ENCODE results near the gene LAMA3.
"Not testable (repeated sequence)": the region's sequence is repeated elsewhere in the genome, so short reads cannot be mapped to it uniquely, and the experiment has no call there.

The LAMA3 gene

GRCh38 chr18:23710068-23710527 lies 20.8 kb downstream of the LAMA3 start:
- Histone ChIP-seq H3K36me3 (ENCODE audit: control insufficient read depth, insufficient read depth, low read length) (no peaks in the 10 kb centered on the region), H3K4me1 (ENCODE audit: control insufficient read depth, insufficient read depth, low read length) (no peaks in the 10 kb centered on the region), H3K4me3 (ENCODE audit: low read depth, low read length) (no peak overlapping the region), H3K9me3 (ENCODE audit: control insufficient read depth, insufficient read depth, low read length) (no peaks in the 10 kb centered on the region), H3K27me3 (ENCODE audit: control insufficient read depth, insufficient read depth, low read length) (no peaks in the 10 kb centered on the region), H3K9ac (ENCODE audit: low read depth, low read length) (no peak overlapping the region), H3K27ac (ENCODE audit: low read depth, low read length) (no peak overlapping the region)

DNA sequence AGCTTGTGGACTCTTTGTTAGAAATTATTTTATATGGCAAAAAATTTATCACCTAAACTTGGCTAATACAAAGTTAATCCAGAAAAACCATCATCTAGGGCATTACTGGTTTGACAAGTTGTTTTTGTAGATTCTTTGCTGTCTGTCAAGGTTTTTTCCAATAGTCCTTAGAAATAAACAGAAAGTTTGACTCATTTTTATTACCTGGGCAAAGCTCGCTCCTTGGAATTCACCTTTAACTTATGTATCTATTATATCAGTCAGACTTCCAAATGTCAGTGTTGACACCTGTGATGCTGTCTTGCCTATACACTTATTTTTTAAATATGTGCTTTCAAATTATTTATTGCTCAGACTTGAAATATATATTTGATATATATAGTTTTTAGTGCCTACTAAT lies 21.7 kb downstream of the LAMA3 start:
- no peak overlapping the region for H3K27ac ChIP-seq (ENCODE audit: low read depth, low read length)
- no peaks in the 10 kb centered on the region for H3K36me3 ChIP-seq (ENCODE audit: control insufficient read depth, insufficient read depth, low read length)

DNA sequence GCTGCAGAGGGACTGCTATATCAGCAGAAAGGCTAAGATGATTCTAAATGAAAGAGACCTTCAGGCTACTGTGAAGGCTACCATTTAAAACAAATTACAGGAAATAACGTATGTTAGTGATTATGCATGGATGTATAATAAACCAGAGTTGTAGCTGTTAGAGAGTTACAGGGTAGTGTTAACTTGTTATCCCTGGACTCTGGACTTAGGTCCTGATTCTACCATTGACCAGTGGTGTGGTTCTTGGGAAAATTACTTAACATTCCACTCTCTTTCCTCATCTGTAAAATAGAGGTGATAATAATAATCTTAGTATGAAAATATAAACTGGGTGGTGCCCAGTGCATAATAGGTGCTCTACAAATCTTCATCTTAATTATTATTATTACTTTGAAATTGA lies 22.2 kb downstream of the LAMA3 start:
- no peak overlapping the region for H3K27ac ChIP-seq (ENCODE audit: low read depth, low read length)
- no peaks in the 10 kb centered on the region for H3K4me1 ChIP-seq (ENCODE audit: control insufficient read depth, insufficient read depth, low read length)
- H3K36me3 ChIP-seq (ENCODE audit: control insufficient read depth, insufficient read depth, low read length): no peaks in the 10 kb centered on the region
- no peak overlapping the region for H3K9ac ChIP-seq (ENCODE audit: low read depth, low read length)
- H3K4me3 ChIP-seq (ENCODE audit: low read depth, low read length): no peak overlapping the region
- H3K9me3 ChIP-seq (ENCODE audit: control insufficient read depth, insufficient read depth, low read length): no peaks in the 10 kb centered on the region
- no peaks in the 10 kb centered on the region for H3K27me3 ChIP-seq (ENCODE audit: control insufficient read depth, insufficient read depth, low read length)

More for the DNA sequence above, 21.7 kb downstream of the LAMA3 start:
- Histone ChIP-seq H3K9me3 (ENCODE audit: control insufficient read depth, insufficient read depth, low read length) (no peaks in the 10 kb centered on the region), H3K9ac (ENCODE audit: low read depth, low read length) (no peak overlapping the region), H3K4me1 (ENCODE audit: control insufficient read depth, insufficient read depth, low read length) (no peaks in the 10 kb centered on the region), H3K27me3 (ENCODE audit: control insufficient read depth, insufficient read depth, low read length) (no peaks in the 10 kb centered on the region), H3K4me3 (ENCODE audit: low read depth, low read length) (no peak overlapping the region)

GRCh38 chr18:23712445-23712844 lies 23.2 kb downstream of the LAMA3 start:
- Histone ChIP-seq H3K9ac (ENCODE audit: low read depth, low read length) (no peak overlapping the region), H3K27ac (ENCODE audit: low read depth, low read length) (no peak overlapping the region), H3K4me3 (ENCODE audit: low read depth, low read length) (no peak overlapping the region), H3K36me3 (ENCODE audit: control insufficient read depth, insufficient read depth, low read length) (no peaks in the 10 kb centered on the region), H3K4me1 (ENCODE audit: control insufficient read depth, insufficient read depth, low read length) (peaks cover 2% of the 10 kb centered on the region; the same call in 1 of the 2 replicates), H3K27me3 (ENCODE audit: control insufficient read depth, insufficient read depth, low read length) (no peaks in the 10 kb centered on the region), H3K9me3 (ENCODE audit: control insufficient read depth, insufficient read depth, low read length) (no peaks in the 10 kb centered on the region)

- H3K36me3 ChIP-seq (ENCODE audit: control insufficient read depth, insufficient read depth, low read length): no peaks in the 10 kb centered on the region
- no peak overlapping the region for H3K4me3 ChIP-seq (ENCODE audit: low read depth, low read length)
- peaks cover 2% of the 10 kb centered on the region; the same call in 1 of the 2 replicates for H3K4me1 ChIP-seq (ENCODE audit: control insufficient read depth, insufficient read depth, low read length)
- H3K27me3 ChIP-seq (ENCODE audit: control insufficient read depth, insufficient read depth, low read length): no peaks in the 10 kb centered on the region
- H3K27ac ChIP-seq (ENCODE audit: low read depth, low read length): no peak overlapping the region
- H3K9ac ChIP-seq (ENCODE audit: low read depth, low read length): no peak overlapping the region
- H3K9me3 ChIP-seq (ENCODE audit: control insufficient read depth, insufficient read depth, low read length): no peaks in the 10 kb centered on the region
Observed at GRCh38 chr18:23714576-23714975, 25.3 kb downstream of the LAMA3 start.

DNA sequence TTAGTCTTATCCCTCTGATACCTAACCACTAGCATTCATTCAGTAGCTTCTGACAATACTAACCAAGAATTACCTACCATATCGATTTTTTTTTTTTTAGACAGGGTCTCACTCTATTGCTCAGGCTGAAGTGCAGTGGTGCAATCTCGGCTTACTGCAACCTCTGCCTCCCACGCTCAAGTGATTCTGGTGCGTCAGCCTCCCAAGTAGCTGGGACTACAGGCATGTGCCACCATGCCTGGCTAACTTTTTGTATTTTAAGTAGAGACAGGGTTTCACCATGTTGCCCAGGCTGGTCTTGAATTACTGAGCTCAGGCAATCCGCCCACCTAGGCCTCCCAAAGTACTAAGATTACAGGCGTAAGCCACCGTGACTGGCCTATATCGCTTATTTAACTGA lies 26.8 kb downstream of the LAMA3 start:
- not testable (repeated sequence) for H3K9me3 ChIP-seq (ENCODE audit: control insufficient read depth, insufficient read depth, low read length)

GRCh38 chr18:23716516-23716915 lies 27.3 kb downstream of the LAMA3 start:
- H3K9ac ChIP-seq (ENCODE audit: low read depth, low read length): no peak overlapping the region
- H3K27me3 ChIP-seq (ENCODE audit: control insufficient read depth, insufficient read depth, low read length): no peaks in the 10 kb centered on the region
- no peaks in the 10 kb centered on the region for H3K36me3 ChIP-seq (ENCODE audit: control insufficient read depth, insufficient read depth, low read length)
- H3K27ac ChIP-seq (ENCODE audit: low read depth, low read length): peak overlapping the region; percentile 57
- no peak overlapping the region for H3K4me3 ChIP-seq (ENCODE audit: low read depth, low read length)
- H3K9me3 ChIP-seq (ENCODE audit: control insufficient read depth, insufficient read depth, low read length): no peaks in the 10 kb centered on the region
- H3K4me1 ChIP-seq (ENCODE audit: control insufficient read depth, insufficient read depth, low read length): peaks cover 7% of the 10 kb centered on the region; the same call in 1 of the 2 replicates

More for the DNA sequence above, 26.8 kb downstream of the LAMA3 start:
- H3K4me1 ChIP-seq (ENCODE audit: control insufficient read depth, insufficient read depth, low read length); H3K36me3 ChIP-seq (ENCODE audit: control insufficient read depth, insufficient read depth, low read length); H3K9ac ChIP-seq (ENCODE audit: low read depth, low read length); H3K4me3 ChIP-seq (ENCODE audit: low read depth, low read length); H3K27me3 ChIP-seq (ENCODE audit: control insufficient read depth, insufficient read depth, low read length): not testable (repeated sequence)
- H3K27ac ChIP-seq (ENCODE audit: low read depth, low read length): peak overlapping the region; percentile 57

GRCh38 chr18:23716966-23717365 lies 27.7 kb downstream of the LAMA3 start:
- Histone ChIP-seq H3K9me3 (ENCODE audit: control insufficient read depth, insufficient read depth, low read length) (no peaks in the 10 kb centered on the region), H3K9ac (ENCODE audit: low read depth, low read length) (no peak overlapping the region), H3K4me3 (ENCODE audit: low read depth, low read length) (no peak overlapping the region)

GRCh38 chr18:23718243-23718720 lies 29.0 kb downstream of the LAMA3 start:
- no peaks in the 10 kb centered on the region for H3K36me3 ChIP-seq (ENCODE audit: control insufficient read depth, insufficient read depth, low read length)
- peak overlapping the region; percentile 39 for H3K27ac ChIP-seq (ENCODE audit: low read depth, low read length)
- no peaks in the 10 kb centered on the region for H3K9me3 ChIP-seq (ENCODE audit: control insufficient read depth, insufficient read depth, low read length)
- H3K27me3 ChIP-seq (ENCODE audit: control insufficient read depth, insufficient read depth, low read length): no peaks in the 10 kb centered on the region
- peaks cover 7% of the 10 kb centered on the region; the same call in 1 of the 2 replicates for H3K4me1 ChIP-seq (ENCODE audit: control insufficient read depth, insufficient read depth, low read length)
- no peak overlapping the region for H3K4me3 ChIP-seq (ENCODE audit: low read depth, low read length)
- no peak overlapping the region for H3K9ac ChIP-seq (ENCODE audit: low read depth, low read length)

More at GRCh38 chr18:23716966-23717365, 27.7 kb downstream of the LAMA3 start:
- H3K4me1 ChIP-seq (ENCODE audit: control insufficient read depth, insufficient read depth, low read length): peaks cover 7% of the 10 kb centered on the region; the same call in 1 of the 2 replicates
- H3K36me3 ChIP-seq (ENCODE audit: control insufficient read depth, insufficient read depth, low read length): no peaks in the 10 kb centered on the region
- no peaks in the 10 kb centered on the region for H3K27me3 ChIP-seq (ENCODE audit: control insufficient read depth, insufficient read depth, low read length)
- H3K27ac ChIP-seq (ENCODE audit: low read depth, low read length): no peak overlapping the region

GRCh38 chr18:23718731-23719130 lies 29.5 kb downstream of the LAMA3 start:
- H3K4me3 ChIP-seq (ENCODE audit: low read depth, low read length): no peak overlapping the region
- H3K36me3 ChIP-seq (ENCODE audit: control insufficient read depth, insufficient read depth, low read length): no peaks in the 10 kb centered on the region
- peak overlapping the region; percentile 81 for H3K27ac ChIP-seq (ENCODE audit: low read depth, low read length)
- H3K9me3 ChIP-seq (ENCODE audit: control insufficient read depth, insufficient read depth, low read length): no peaks in the 10 kb centered on the region
- no peaks in the 10 kb centered on the region for H3K27me3 ChIP-seq (ENCODE audit: control insufficient read depth, insufficient read depth, low read length)
- H3K4me1 ChIP-seq (ENCODE audit: control insufficient read depth, insufficient read depth, low read length): peaks cover 7% of the 10 kb centered on the region; the same call in 1 of the 2 replicates
- H3K9ac ChIP-seq (ENCODE audit: low read depth, low read length): no peak overlapping the region

GRCh38 chr18:23719634-23720201 lies 30.5 kb downstream of the LAMA3 start:
- Histone ChIP-seq H3K9me3 (ENCODE audit: control insufficient read depth, insufficient read depth, low read length) (no peaks in the 10 kb centered on the region), H3K9ac (ENCODE audit: low read depth, low read length) (no peak overlapping the region), H3K36me3 (ENCODE audit: control insufficient read depth, insufficient read depth, low read length) (no peaks in the 10 kb centered on the region), H3K27ac (ENCODE audit: low read depth, low read length) (peak overlapping the region; percentile 81), H3K4me3 (ENCODE audit: low read depth, low read length) (no peak overlapping the region), H3K4me1 (ENCODE audit: control insufficient read depth, insufficient read depth, low read length) (peaks cover 7% of the 10 kb centered on the region; the same call in 1 of the 2 replicates), H3K27me3 (ENCODE audit: control insufficient read depth, insufficient read depth, low read length) (no peaks in the 10 kb centered on the region)

All from HUES48 (cell line).